ENCODE measurements around the gene AHNAK.

Gene AHNAK

GRCh38 chr11:62506413-62507124 lies 40.0 kb downstream of the AHNAK start:
- no peak for TF ChIP-seq MAX (IDR thresholded peaks at IDR 0.05; ENCODE audit: low read depth, low read length)
- no peak for TF ChIP-seq CTCF (IDR thresholded peaks at IDR 0.05; ENCODE audit: low read depth, low read length)
- no peak for TF ChIP-seq POLR2A (IDR thresholded peaks at IDR 0.05; ENCODE audit: extremely low read depth, insufficient read length)
- no peak for TF ChIP-seq MYC (IDR thresholded peaks at IDR 0.05; ENCODE audit: low read depth, low read length)
- no peak for DNase-seq (ENCODE audit: low read depth)
- H3K4me3 ChIP-seq (ENCODE audit: low read depth, low read length), result no peak overlapping the region

GRCh38 chr11:62505440-62506091 lies 41.0 kb downstream of the AHNAK start:
- no peak for TF ChIP-seq MAX (IDR thresholded peaks at IDR 0.05; ENCODE audit: low read depth, low read length)
- TF ChIP-seq POLR2A (IDR thresholded peaks at IDR 0.05; ENCODE audit: extremely low read depth, insufficient read length), result no peak
- TF ChIP-seq CTCF (IDR thresholded peaks at IDR 0.05; ENCODE audit: low read depth, low read length), result no peak
- TF ChIP-seq MYC (IDR thresholded peaks at IDR 0.05; ENCODE audit: low read depth, low read length), result no peak

GRCh38 chr11:62505059-62505439 lies 41.6 kb downstream of the AHNAK start:
- H3K4me3 ChIP-seq (ENCODE audit: low read depth, low read length), result no peak overlapping the region
- TF ChIP-seq CTCF (IDR thresholded peaks at IDR 0.05; ENCODE audit: low read depth, low read length), result no peak
- peak; percentile 48; the same call in 1 of the 2 replicates for TF ChIP-seq MAX (IDR thresholded peaks at IDR 0.05; ENCODE audit: low read depth, low read length)
- peak; percentile 31 for DNase-seq (ENCODE audit: low read depth)

More at GRCh38 chr11:62505440-62506091, 41.0 kb downstream of the AHNAK start:
- no peak overlapping the region for H3K4me3 ChIP-seq (ENCODE audit: low read depth, low read length)
- no peak for DNase-seq (ENCODE audit: low read depth)

- no peak for TF ChIP-seq POLR2A (IDR thresholded peaks at IDR 0.05; ENCODE audit: extremely low read depth, insufficient read length)
- TF ChIP-seq MAX (IDR thresholded peaks at IDR 0.05; ENCODE audit: low read depth, low read length), result no peak
- TF ChIP-seq CTCF (IDR thresholded peaks at IDR 0.05; ENCODE audit: low read depth, low read length), result no peak
- TF ChIP-seq MYC (IDR thresholded peaks at IDR 0.05; ENCODE audit: low read depth, low read length), result no peak
- no peak overlapping the region for H3K4me3 ChIP-seq (ENCODE audit: low read depth, low read length)
- peak; percentile 18 for DNase-seq (ENCODE audit: low read depth)
These were observed 42.2 kb downstream of the AHNAK start for GRCh38 chr11:62504158-62504973.

GRCh38 chr11:62502030-62502730 lies 44.4 kb downstream of the AHNAK start:
- DNase-seq (ENCODE audit: low read depth), result peak; percentile 45
- H3K4me3 ChIP-seq (ENCODE audit: low read depth, low read length), result no peak overlapping the region
- TF ChIP-seq CTCF (IDR thresholded peaks at IDR 0.05; ENCODE audit: low read depth, low read length) (no peak), MAX (IDR thresholded peaks at IDR 0.05; ENCODE audit: low read depth, low read length) (peak; percentile 90), POLR2A (IDR thresholded peaks at IDR 0.05; ENCODE audit: extremely low read depth, insufficient read length) (no peak), MYC (IDR thresholded peaks at IDR 0.05; ENCODE audit: low read depth, low read length) (peak; percentile 48)
